ENCODE results near the gene NPC1. TPM values are rescaled to one million over a fixed set of nuclear protein-coding genes. Genes with fewer than 3 reads are reported as not detected.
"Not testable (repeated sequence)": the region's sequence is repeated elsewhere in the genome, so short reads cannot be mapped to it uniquely, and the experiment has no call there.

Gene NPC1
- total RNA-seq, 1 donor from 2014 or later, result 42.4 TPM

DNA sequence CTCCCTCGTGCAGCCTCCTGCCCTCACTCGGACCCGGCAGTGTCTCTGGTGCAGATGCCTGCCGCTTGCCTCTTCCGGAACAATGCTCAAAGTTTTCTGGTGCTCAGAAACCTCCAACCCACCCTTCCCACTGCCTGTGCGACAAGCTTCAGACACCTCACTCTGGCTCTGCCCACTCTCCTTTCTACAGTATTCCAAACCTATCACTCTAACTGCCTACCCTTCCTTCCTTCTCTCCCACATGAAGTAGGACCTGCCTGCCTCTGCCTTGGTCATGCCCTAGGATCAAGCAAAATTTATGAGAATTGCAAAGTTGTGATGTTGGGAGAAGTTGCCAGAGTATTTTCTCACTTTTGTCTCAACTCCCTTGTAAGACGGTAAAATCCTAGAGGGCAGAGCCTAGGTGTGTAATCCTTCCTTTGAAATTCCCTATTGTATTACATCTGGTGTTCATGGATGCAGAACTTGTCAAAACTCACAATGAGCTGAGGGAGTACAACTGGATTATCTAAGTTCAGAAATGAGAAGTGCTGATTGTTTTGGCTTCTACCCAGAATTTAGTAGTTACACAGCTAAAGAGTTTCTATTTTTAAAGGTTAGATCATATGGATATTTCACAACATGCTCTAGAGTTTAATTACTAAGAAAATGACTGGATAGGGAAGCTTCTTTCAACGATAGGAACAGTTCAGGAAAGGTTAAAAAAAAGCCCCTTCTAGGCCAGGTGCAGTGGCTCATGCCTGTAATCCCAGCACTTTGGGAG is 7.2 kb downstream of the NPC1 start:
- Histone ChIP-seq H2AFZ (ENCODE audit: low read depth, low read length) (no peak overlapping the region), H3K4me1 (ENCODE audit: insufficient read depth, low read length) (peaks cover 17% of the 10 kb centered on the region), H3K27me3 (ENCODE audit: insufficient read depth, low read length) (no peaks in the 10 kb centered on the region), H3K9me3 (ENCODE audit: insufficient read depth, low read depth, low read length) (no peaks in the 10 kb centered on the region), H3K27ac (ENCODE audit: low read depth, low read length) (no peak overlapping the region), H4K20me1 (ENCODE audit: insufficient read depth, low read length) (peaks cover 74% of the 10 kb centered on the region), H3K4me3 (ENCODE audit: insufficient read depth, low read depth, low read length) (no peak overlapping the region), H3K79me2 (ENCODE audit: insufficient read depth, low read length) (peaks cover 46% of the 10 kb centered on the region), H3K9ac (ENCODE audit: low read length) (no peak overlapping the region), H3K36me3 (ENCODE audit: insufficient read depth, low read length) (no peaks in the 10 kb centered on the region), H3K4me2 (ENCODE audit: low read length) (no peak overlapping the region)
- no peaks in the 10 kb centered on the region for H3K27me3 Mint-ChIP-seq (ENCODE audit: low read depth, unreplicated experiment)
- TF ChIP-seq EZH2 (IDR thresholded peaks at IDR 0.05; ENCODE audit: insufficient read depth, low read length), result no peak
- TF ChIP-seq, protein P1, sequence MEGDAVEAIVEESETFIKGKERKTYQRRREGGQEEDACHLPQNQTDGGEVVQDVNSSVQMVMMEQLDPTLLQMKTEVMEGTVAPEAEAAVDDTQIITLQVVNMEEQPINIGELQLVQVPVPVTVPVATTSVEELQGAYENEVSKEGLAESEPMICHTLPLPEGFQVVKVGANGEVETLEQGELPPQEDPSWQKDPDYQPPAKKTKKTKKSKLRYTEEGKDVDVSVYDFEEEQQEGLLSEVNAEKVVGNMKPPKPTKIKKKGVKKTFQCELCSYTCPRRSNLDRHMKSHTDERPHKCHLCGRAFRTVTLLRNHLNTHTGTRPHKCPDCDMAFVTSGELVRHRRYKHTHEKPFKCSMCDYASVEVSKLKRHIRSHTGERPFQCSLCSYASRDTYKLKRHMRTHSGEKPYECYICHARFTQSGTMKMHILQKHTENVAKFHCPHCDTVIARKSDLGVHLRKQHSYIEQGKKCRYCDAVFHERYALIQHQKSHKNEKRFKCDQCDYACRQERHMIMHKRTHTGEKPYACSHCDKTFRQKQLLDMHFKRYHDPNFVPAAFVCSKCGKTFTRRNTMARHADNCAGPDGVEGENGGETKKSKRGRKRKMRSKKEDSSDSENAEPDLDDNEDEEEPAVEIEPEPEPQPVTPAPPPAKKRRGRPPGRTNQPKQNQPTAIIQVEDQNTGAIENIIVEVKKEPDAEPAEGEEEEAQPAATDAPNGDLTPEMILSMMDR (IDR thresholded peaks at IDR 0.05; ENCODE audit: insufficient read depth, low read depth, low read length), result no peak
- FAIRE-seq, result no peak
- peaks cover 10% of the 10 kb centered on the region for H3K36me3 Mint-ChIP-seq (ENCODE audit: low read depth, unreplicated experiment)
- H3K4me3 Mint-ChIP-seq (ENCODE audit: unreplicated experiment), result no peak overlapping the region
- no peaks in the 10 kb centered on the region for H3K9me3 Mint-ChIP-seq (ENCODE audit: unreplicated experiment)
- DNase-seq (ENCODE audit: low read depth), result peak; percentile 42
- H3K4me1 Mint-ChIP-seq (ENCODE audit: low read depth, unreplicated experiment), result peaks cover 47% of the 10 kb centered on the region
- H3K27ac Mint-ChIP-seq (ENCODE audit: unreplicated experiment), result no peak overlapping the region

DNA sequence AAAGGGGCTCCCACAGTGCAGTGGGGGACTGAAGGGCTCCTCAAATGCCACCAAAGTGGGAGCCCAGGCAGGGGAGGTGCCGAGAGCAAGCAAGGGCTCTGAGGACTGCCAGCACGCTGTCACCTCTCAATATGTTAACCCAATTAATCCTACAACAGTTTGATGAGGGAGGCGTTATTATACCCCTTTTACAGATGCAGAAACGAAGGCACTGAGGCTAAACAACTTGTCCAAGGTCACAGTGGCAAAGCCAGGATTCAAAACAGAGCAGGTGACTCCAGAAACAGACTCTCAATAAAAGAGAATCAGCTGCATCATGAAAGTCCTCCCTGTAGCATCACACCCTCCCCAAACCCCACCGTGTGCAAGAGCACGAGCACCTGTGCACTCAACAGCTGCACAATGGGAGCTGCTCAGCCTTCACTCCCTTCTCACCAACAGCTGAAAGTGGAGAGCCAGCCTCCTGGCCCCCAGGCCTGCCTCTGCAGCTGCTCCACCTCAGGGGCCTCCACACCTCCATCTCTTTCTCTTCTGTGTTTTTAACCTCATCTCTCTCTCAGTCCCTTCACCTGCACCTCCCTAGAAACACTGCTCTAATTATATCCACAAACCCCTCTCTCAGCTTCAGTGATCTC is 8.1 kb downstream of the NPC1 start:
- H3K79me2 ChIP-seq (ENCODE audit: insufficient read depth, low read length), result peaks cover 37% of the 10 kb centered on the region
- peaks cover 3% of the 10 kb centered on the region for H3K36me3 ChIP-seq (ENCODE audit: insufficient read depth, low read length)
- peaks cover 10% of the 10 kb centered on the region for H3K36me3 Mint-ChIP-seq (ENCODE audit: low read depth, unreplicated experiment)
- H3K9me3 Mint-ChIP-seq (ENCODE audit: unreplicated experiment), result no peaks in the 10 kb centered on the region
- no peaks in the 10 kb centered on the region for H3K9me3 ChIP-seq (ENCODE audit: insufficient read depth, low read depth, low read length)
- H3K4me1 Mint-ChIP-seq (ENCODE audit: low read depth, unreplicated experiment), result peaks cover 47% of the 10 kb centered on the region
- H3K27ac Mint-ChIP-seq (ENCODE audit: unreplicated experiment), result no peak overlapping the region
- H3K27me3 ChIP-seq (ENCODE audit: insufficient read depth, low read length), result no peaks in the 10 kb centered on the region
- FAIRE-seq, result no peak
- no peak overlapping the region for H2AFZ ChIP-seq (ENCODE audit: low read depth, low read length)
- H3K4me2 ChIP-seq (ENCODE audit: low read length), result no peak overlapping the region
- H3K27me3 Mint-ChIP-seq (ENCODE audit: low read depth, unreplicated experiment), result no peaks in the 10 kb centered on the region
- no peak for TF ChIP-seq EZH2 (IDR thresholded peaks at IDR 0.05; ENCODE audit: insufficient read depth, low read length)
- TF ChIP-seq, protein P1 (IDR thresholded peaks at IDR 0.05; ENCODE audit: insufficient read depth, low read depth, low read length), result no peak
- no peak overlapping the region for H3K9ac ChIP-seq (ENCODE audit: low read length)
- H4K20me1 ChIP-seq (ENCODE audit: insufficient read depth, low read length), result peaks cover 74% of the 10 kb centered on the region
- H3K4me3 Mint-ChIP-seq (ENCODE audit: unreplicated experiment), result no peak overlapping the region
- H3K4me1 ChIP-seq (ENCODE audit: insufficient read depth, low read length), result peaks cover 22% of the 10 kb centered on the region
- no peak overlapping the region for H3K4me3 ChIP-seq (ENCODE audit: insufficient read depth, low read depth, low read length)
- H3K27ac ChIP-seq (ENCODE audit: low read depth, low read length), result no peak overlapping the region
- no peak for DNase-seq (ENCODE audit: low read depth)

DNA sequence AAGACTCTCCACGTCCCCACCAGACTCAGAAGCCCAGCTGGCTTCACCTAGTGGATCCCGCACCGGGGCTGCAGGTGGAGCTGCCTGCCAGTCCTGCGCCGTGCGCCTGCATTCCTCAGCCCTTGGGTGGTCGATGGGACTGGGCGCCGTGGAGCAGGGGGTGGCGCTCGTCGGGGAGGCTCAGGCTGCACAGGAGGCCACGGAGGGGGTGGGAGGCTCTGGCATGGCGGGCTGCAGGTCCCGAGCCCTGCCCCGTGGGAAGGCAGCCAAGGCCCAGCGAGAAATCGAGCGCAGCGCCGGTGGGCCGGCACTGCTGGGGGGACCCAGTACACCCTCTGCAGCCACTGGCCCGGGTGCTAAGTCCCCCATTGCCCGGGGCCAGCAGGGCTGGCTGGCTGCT is 8.8 kb downstream of the NPC1 start:
- FAIRE-seq; H3K27ac ChIP-seq (ENCODE audit: low read depth, low read length); H3K4me3 ChIP-seq (ENCODE audit: insufficient read depth, low read depth, low read length); H3K9me3 Mint-ChIP-seq (ENCODE audit: unreplicated experiment); H3K4me2 ChIP-seq (ENCODE audit: low read length); DNase-seq (ENCODE audit: low read depth); H3K36me3 ChIP-seq (ENCODE audit: insufficient read depth, low read length); H3K9me3 ChIP-seq (ENCODE audit: insufficient read depth, low read depth, low read length); H3K27me3 Mint-ChIP-seq (ENCODE audit: low read depth, unreplicated experiment); H3K27ac Mint-ChIP-seq (ENCODE audit: unreplicated experiment); H2AFZ ChIP-seq (ENCODE audit: low read depth, low read length); H3K27me3 ChIP-seq (ENCODE audit: insufficient read depth, low read length); H3K36me3 Mint-ChIP-seq (ENCODE audit: low read depth, unreplicated experiment); H3K4me3 Mint-ChIP-seq (ENCODE audit: unreplicated experiment); H3K9ac ChIP-seq (ENCODE audit: low read length): not testable (repeated sequence)
- peaks cover 33% of the 10 kb centered on the region for H3K79me2 ChIP-seq (ENCODE audit: insufficient read depth, low read length)
- peaks cover 22% of the 10 kb centered on the region for H3K4me1 ChIP-seq (ENCODE audit: insufficient read depth, low read length)
- H3K4me1 Mint-ChIP-seq (ENCODE audit: low read depth, unreplicated experiment), result peaks cover 45% of the 10 kb centered on the region
- peaks cover 74% of the 10 kb centered on the region for H4K20me1 ChIP-seq (ENCODE audit: insufficient read depth, low read length)

All from astrocyte (in vitro differentiated cells and primary cell).